AG09309 (cell line): ENCODE measurements around the gene PSG2.
"Not testable (repeated sequence)": the region's sequence is repeated elsewhere in the genome, so short reads cannot be mapped to it uniquely, and the experiment has no call there.

Experiments
- DNase-seq: peaks from one replicate; pipeline ENCODE4 v3.0.0-alpha.2; 2010; ENCODE audit warnings: low read depth
- H3K4me3 ChIP-seq: 2 replicates; pipeline ENCODE4 v1.5.1; 2011; ENCODE audit warnings: mild to moderate bottlenecking, low read depth, low read length, moderate library complexity; ENCODE audit not compliant: control insufficient read depth
- CTCF ChIP-seq: IDR thresholded peaks from 2 replicates; pipeline ENCODE4 v1.5.1; 2011; ENCODE audit warnings: mild to moderate bottlenecking, low read depth, low read length, inconsistent platforms; ENCODE audit not compliant: insufficient read depth, control insufficient read depth; ENCODE audit errors: missing control alignments

Gene PSG2

GRCh38 chr19:43078311-43078710, 4.2 kb downstream of the PSG2 start:
- no peak overlapping the region for H3K4me3 ChIP-seq
- TF ChIP-seq CTCF, result no peak
- DNase-seq, result no peak

GRCh38 chr19:43077881-43078280, 4.6 kb downstream of the PSG2 start:
- DNase-seq, result peak; percentile 34
- H3K4me3 ChIP-seq, result not testable (repeated sequence)

- not testable (repeated sequence) for DNase-seq
Measured at GRCh38 chr19:43062418-43062817, 20.1 kb downstream of the PSG2 start.

GRCh38 chr19:43061326-43061725, 21.2 kb downstream of the PSG2 start:
- not testable (repeated sequence) for H3K4me3 ChIP-seq, DNase-seq

More at GRCh38 chr19:43062418-43062817, 20.1 kb downstream of the PSG2 start:
- H3K4me3 ChIP-seq, result not testable (repeated sequence)

- DNase-seq, H3K4me3 ChIP-seq: not testable (repeated sequence)
Measured at GRCh38 chr19:43060254-43060653, 22.2 kb downstream of the PSG2 start.

- DNase-seq, H3K4me3 ChIP-seq: not testable (repeated sequence)
Measured at GRCh38 chr19:43059482-43059881, 23.0 kb downstream of the PSG2 start.

GRCh38 chr19:43058440-43058839, 24.1 kb downstream of the PSG2 start:
- not testable (repeated sequence) for DNase-seq

GRCh38 chr19:43047966-43048365, 34.5 kb downstream of the PSG2 start:
- DNase-seq, H3K4me3 ChIP-seq: not testable (repeated sequence)

More at GRCh38 chr19:43058440-43058839, 24.1 kb downstream of the PSG2 start:
- H3K4me3 ChIP-seq, result not testable (repeated sequence)

- DNase-seq, H3K4me3 ChIP-seq: not testable (repeated sequence)
Measured at GRCh38 chr19:43046578-43046977, 35.9 kb downstream of the PSG2 start.

- not testable (repeated sequence) for DNase-seq, H3K4me3 ChIP-seq
Measured at GRCh38 chr19:43043492-43044180, 38.9 kb downstream of the PSG2 start.

GRCh38 chr19:43031645-43032044, 50.9 kb downstream of the PSG2 start:
- peak; percentile 20 for DNase-seq
- H3K4me3 ChIP-seq, result not testable (repeated sequence)
- TF ChIP-seq CTCF, result peak; percentile 65

- no peak overlapping the region for H3K4me3 ChIP-seq
- TF ChIP-seq CTCF, result no peak
- DNase-seq, result no peak
Measured at GRCh38 chr19:43028866-43029265, 53.6 kb downstream of the PSG2 start.
